ENCODE results near the gene SHISAL1.

The SHISAL1 gene

GRCh38 chr22:44205516-44206329 lies 107.0 kb downstream of the SHISAL1 start:
- no peak for DNase-seq

- DNase-seq = no peak
These were observed 107.8 kb downstream of the SHISAL1 start for GRCh38 chr22:44204739-44205515.

- DNase-seq = no peak
These were observed 109.5 kb downstream of the SHISAL1 start for GRCh38 chr22:44203203-44203602.

GRCh38 chr22:44202261-44202789 lies 110.4 kb downstream of the SHISAL1 start:
- no peak for DNase-seq

DNA sequence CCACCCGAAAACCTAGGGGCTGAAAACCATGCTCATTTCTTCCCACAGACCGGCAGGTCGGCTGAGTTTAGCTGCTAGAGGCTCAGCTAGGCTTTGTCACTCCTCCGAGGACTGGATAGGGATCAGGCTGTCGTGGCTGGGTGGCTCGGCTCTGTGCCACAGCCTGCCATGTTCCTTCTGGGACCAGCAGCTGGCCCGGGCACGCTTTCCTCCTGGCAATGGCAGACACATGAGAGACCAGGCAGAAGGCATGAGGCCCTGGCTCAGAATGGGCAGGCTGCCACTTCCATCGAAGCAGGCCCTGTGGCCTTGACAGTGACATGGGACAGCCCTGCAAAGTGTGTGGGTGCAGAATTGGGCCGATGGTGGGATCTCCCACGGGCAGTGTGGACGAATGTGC lies 111.1 kb downstream of the SHISAL1 start:
- no peak for DNase-seq

DNA sequence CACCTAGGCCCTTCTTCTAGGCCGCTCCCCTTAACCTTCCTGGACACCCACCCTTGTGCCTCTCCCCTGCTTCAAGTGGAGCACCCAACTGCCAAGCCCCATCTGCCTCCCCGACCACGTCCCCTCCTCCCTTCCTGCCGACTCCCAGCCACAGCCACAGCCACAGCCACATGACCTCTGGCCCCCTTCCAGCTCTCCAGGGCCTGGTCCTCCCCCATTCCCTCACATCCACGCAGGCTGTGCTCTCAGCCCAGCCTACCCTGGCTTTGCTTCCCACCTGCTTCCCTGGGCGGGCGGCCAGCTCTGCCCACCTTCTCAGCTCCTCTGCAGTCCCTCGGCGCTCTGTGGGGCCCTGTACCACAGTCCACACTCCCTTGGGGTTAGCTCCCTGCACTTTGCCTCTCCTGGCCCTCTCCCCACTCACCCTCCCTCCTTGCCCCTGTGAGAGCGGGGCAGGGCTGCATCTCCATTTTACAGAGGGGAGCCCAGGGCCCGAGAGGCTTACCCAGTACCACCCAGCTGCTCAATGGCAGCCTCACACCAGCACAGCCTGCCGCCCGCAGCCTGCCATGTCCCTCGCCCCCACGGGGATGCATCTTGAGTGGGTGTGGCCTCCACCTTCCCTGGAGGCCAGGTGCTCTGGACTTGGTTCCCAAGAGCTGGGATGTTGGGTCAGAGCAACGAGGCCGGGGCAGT lies 111.7 kb downstream of the SHISAL1 start:
- no peak for DNase-seq

- no peak for DNase-seq
These were observed 112.3 kb downstream of the SHISAL1 start for GRCh38 chr22:44200451-44200850.

GRCh38 chr22:44199866-44200265 lies 112.9 kb downstream of the SHISAL1 start:
- no peak for DNase-seq

DNA sequence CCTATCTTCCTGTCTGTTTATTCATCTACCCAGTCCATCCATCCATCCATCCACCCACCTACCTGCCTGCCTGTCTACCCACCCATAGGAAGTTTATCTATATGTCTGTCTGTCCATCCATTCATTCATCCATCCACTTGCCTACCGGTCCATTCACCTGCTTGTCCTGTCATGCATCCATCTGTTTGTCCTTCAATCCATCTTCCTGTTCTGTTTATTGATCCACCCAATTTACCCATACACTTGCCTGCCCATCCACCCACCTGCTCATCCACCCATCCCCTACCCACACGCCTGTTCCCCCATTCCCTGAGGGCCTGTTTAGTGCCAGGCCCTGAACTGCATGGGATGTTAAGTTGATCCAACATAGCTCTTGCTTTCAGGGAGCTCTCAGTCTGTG lies 113.6 kb downstream of the SHISAL1 start:
- no peak for DNase-seq

GRCh38 chr22:44197271-44197670 lies 115.5 kb downstream of the SHISAL1 start:
- no peak for DNase-seq

GRCh38 chr22:44196731-44197131 lies 116.0 kb downstream of the SHISAL1 start:
- no peak for DNase-seq

DNA sequence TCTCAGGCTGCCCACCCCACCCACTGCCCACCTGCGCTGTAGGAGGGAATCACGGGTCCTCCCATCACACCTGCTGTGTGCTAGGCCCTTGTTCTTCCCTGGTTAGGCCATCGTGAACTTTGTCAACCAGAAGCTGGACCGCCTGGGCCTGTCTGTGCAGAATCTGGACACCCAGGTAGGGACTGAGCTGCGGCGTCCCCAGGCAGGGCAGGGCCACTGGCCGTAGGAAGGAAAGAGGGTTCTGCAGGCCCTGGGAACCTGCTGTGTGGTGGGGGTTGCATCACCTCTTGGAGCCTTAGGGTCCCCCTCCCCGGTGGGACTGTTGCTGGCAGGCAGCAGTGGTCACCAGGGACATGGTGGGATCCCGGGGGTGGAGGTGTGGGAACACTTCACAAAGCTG lies 116.5 kb downstream of the SHISAL1 start:
- DNase-seq = no peak

DNA sequence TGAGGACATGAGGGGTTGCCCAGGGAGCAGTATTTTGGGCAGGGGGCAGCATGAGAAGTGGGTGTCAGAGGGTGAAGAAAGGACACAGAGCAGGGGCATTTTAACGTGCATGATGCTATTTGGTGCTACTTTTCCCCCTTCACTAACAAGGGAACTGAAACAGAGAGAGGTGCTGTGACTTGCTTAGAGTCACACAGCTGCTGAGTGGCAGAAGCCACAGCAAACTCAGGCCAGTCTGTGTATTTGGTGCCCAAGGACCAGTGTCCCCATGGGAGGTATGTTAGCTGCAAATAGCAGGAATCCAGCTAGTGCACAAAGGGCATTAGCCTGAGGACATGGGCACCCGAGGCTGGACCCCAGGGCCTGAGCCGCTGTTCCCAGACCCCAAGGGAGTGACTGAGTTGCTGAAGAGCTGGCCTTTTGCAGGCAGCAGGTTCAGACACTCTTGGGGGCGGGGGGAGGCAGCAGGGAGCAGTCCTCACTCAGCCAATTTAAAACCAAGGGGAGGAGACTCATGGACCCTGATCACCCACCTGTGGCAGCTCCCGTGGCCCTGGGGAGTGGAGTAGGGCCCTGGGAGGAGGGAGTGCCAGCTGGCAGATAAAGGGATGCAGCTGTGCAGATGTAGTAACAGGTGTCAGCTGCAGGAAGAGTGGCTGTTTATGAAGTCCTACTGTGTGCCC lies 117.4 kb downstream of the SHISAL1 start:
- no peak for DNase-seq

DNA sequence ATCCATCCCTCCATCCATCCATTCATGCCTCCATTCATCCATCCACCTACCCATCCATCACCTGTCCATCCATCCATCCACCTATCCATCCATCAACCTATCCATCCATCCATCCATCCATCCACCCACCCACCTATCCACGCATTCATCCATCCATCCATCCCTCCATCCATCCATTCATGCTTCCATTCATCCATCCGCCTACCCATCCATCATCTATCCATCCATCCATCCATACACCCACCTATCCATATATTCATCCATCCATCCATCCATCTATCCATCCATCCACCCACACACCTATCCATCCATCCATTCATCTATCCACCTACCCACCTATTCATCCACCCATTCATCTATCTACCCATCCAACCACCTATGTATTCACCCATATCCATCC lies 118.2 kb downstream of the SHISAL1 start:
- DNase-seq = no peak
